IPS-11a (cell line): ENCODE data around the gene PAK1.
A peak's percentile ranks its signal among the peaks of the same experiment; 100 is the strongest.

Experiments
- H3K4me3 ChIP-seq: one replicate; pipeline ENCODE4 v1.5.1; 2013; ENCODE audit warnings: low read depth, low read length, control low read depth

PAK1 gene

GRCh38 chr11:77438487-77438886 lies 35.4 kb downstream of the PAK1 start:
- H3K4me3 ChIP-seq: no peak overlapping the region

DNA sequence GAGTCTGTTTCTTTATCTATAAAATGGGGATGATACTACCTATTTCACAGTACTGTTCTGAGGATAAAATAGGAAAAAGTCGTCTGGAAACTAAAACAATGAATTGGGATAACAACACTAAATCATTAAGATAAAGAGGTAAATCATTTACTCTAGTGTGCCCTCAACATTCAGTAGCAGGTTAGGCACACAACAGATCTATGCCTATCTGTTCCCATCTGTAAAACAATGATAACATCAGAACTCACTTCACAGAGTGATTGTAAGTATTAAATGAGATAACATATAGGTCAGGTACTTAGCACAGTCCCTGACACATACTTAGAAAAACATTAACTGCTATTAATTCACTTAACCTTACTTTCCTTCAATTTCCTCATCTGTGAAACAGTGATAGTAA lies 36.9 kb downstream of the PAK1 start:
- no peak overlapping the region for H3K4me3 ChIP-seq

GRCh38 chr11:77436506-77436905 lies 37.4 kb downstream of the PAK1 start:
- H3K4me3 ChIP-seq: no peak overlapping the region

- no peak overlapping the region for H3K4me3 ChIP-seq
Measured at GRCh38 chr11:77435972-77436371, 37.9 kb downstream of the PAK1 start.

GRCh38 chr11:77431813-77432212 lies 42.1 kb downstream of the PAK1 start:
- H3K4me3 ChIP-seq: no peak overlapping the region

DNA sequence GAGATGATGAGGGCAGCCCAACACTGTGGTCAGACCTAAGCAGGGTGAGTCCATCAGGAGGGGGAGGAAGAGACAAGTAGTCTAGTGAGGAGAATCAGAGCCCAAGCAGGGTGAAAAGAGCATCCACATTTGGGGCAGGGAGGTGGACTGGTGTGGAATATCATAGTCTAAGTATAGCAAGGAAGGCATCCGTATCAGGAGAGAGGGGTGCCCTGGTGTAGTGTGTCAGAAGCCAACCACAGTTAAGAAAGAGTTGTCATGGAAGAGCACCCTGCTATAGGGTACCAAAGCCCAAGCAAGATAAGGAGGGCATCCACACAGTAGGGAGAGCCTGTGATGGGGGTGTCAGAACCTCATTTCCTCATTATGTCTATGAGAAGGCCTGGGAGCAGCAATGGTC lies 45.3 kb downstream of the PAK1 start:
- H3K4me3 ChIP-seq: no peak overlapping the region

GRCh38 chr11:77425346-77425745 lies 48.5 kb downstream of the PAK1 start:
- H3K4me3 ChIP-seq: no peak overlapping the region

GRCh38 chr11:77424644-77425043 lies 49.2 kb downstream of the PAK1 start:
- H3K4me3 ChIP-seq: no peak overlapping the region

GRCh38 chr11:77423624-77424023 lies 50.3 kb downstream of the PAK1 start:
- no peak overlapping the region for H3K4me3 ChIP-seq

DNA sequence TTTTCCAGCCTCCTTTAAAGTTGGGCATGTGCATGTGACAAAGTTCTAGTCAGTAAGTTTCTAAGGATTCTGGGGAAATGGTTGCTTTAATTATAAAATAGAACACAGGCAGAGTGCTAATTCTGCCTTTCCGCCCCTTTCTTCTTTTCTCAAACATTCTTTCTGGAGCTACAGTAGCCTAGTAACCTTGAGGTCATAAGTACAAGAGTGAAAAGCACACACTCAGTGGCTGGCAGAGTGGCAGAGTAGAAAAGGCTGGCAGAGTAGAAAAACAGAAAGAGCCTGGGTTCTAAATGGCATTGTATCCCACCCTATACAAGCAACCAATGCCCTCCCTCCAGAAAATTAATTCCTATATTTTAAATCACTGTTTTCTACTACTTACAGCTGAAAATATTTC lies 51.2 kb downstream of the PAK1 start:
- no peak overlapping the region for H3K4me3 ChIP-seq

DNA sequence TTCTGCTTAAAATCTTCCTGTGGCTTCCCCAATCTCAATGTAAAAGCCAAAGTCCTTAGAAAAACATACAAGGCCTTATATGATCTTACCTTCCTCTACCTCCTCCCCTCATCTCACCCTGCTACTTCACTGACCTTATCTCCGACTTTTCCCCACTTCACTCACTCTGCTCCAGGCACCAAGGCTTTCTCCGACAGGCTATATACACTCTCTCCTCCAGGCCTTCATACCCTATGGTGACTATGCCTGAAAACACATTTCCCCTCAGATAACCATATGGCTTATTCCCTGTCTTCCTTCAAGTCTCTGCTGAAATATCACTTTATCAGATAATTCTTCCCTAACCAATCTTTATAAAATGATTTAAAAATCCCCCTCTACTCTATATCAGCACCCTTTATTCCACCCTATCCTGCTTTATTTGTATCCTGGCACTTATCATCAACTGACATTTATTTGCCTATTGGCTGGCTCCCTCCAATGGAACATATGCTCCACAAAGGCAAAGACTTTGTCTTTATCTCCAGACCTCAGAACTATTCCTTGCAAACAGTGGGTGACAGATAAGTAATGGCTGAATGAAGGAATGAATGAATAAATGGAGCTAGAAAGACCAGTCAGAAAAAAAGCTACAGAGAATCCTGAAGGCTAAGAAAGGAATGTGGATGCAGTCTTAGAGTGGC lies 52.7 kb downstream of the PAK1 start:
- no peak overlapping the region for H3K4me3 ChIP-seq

DNA sequence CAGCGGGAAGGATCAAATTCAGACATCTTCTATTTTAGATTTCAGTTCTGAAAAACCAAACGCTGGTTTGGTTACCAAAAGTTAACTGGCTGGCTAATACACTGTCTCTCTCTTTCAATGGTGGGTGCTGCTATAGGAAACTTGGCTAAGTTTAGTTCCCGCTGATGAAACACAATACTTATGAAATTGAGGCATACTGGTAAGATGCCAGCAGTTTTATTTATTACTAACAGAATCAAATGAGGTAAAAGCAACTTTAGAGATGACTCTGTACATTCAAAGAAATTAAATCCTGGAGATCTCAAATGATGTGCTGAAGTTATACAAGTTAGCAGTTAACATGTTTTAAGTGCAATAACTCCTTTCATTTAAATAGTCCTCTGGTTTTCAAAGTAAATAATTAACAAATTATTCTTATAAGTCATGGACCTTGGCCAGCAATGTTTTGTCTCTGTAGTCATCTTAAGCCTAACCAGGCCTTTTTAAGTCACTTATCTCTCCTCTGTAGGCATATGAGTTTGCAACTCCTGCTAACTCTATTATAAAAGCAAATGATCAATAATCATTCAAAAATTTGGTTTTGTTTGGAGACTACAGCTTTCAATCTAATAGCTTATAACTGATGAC lies 54.8 kb downstream of the PAK1 start:
- no peak overlapping the region for H3K4me3 ChIP-seq

DNA sequence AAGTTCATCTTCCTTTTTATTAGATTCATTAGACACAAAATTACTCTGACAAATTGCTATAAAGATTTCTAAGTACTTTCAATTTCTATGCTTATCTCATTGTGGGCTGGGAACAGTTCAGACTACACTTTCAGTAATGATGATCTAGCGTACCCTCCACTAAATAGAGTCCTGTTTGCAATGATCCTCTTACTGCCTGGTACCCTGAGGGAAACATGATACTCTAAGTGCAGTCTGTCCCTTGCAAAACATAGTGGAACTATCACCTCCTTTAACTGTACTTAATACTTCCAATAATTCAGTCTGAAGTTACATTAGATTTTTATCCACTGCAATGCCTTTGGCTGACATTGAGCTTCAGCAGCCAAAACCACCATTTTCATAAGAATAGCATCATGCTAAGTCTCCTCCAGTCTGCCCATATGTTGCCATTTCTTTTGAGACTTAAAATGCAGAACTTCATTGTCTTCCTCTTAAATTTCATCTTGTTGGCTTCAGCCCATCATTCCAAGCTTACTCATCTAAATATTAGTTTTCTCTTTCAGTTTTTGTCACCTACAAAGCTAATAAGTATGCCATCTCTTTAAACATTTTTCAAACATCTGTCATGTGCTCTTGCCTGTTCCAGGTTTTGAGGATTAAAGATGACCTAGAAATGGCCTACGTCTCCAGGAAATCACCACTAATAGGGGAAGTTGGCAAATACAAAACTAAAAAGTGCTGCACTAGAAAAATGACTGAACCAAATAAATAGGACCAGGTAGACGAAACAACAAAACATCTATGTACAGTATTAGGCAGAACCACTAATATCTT lies 55.5 kb downstream of the PAK1 start:
- no peak overlapping the region for H3K4me3 ChIP-seq

- no peak overlapping the region for H3K4me3 ChIP-seq
Measured at GRCh38 chr11:77416357-77416756, 57.5 kb downstream of the PAK1 start.

- H3K4me3 ChIP-seq: no peak overlapping the region
Measured at GRCh38 chr11:77413850-77414460, 59.9 kb downstream of the PAK1 start.

DNA sequence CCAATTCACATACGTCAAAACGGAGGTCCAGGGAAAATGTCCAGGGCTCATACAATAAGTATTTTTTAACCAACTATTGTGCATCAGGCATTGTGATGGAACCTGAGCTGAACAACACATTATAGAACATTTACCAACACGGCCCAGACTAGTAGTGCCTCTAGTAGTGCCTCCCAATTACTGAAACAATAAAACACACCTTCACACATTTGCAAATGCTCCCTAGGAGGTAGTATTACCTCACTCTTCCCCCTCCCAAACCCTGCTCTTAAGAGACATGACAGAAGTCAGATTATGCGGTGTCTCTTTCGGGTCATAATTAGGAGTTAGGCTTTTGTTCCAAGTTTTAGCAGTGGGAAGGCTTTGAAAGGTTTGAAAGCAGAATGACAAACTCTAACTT lies 61.1 kb downstream of the PAK1 start:
- H3K4me3 ChIP-seq: no peak overlapping the region

DNA sequence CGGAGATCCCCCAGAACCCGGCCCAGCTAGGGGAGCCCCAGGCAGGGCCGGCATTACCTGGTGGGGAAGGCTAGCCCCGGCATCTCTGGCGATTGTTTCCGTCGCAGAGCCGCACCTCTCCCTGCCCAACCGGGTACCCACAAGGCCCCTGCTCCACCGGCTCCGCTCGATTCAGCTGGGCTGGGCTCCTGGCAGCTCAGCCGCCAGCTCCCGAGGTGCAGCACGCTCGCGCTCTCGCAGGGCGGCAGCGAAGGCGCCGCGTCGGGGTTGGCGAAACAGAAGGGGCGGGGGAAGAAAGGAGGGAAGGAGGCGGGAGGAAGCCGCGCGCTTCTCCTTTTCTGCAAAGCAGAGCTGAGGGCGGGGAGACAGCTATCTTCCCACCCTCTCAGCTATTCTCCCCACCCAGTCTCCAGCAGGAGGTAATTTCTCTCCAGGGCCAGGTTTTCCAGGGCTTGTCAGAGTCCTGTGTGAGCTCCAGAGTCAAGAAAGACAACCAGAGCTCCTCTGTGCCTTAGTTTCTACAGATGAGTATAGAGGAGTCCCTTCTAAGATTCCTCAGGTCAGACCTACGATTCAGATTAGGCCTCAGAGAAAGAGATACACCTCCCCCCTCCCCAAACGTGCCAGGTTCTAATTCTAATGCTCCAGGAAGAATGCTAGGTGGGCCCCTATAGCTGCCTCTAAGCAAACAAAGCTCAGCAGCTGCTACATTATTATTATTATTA lies 62.0 kb downstream of the PAK1 start:
- peak overlapping the region; percentile 44 for H3K4me3 ChIP-seq

DNA sequence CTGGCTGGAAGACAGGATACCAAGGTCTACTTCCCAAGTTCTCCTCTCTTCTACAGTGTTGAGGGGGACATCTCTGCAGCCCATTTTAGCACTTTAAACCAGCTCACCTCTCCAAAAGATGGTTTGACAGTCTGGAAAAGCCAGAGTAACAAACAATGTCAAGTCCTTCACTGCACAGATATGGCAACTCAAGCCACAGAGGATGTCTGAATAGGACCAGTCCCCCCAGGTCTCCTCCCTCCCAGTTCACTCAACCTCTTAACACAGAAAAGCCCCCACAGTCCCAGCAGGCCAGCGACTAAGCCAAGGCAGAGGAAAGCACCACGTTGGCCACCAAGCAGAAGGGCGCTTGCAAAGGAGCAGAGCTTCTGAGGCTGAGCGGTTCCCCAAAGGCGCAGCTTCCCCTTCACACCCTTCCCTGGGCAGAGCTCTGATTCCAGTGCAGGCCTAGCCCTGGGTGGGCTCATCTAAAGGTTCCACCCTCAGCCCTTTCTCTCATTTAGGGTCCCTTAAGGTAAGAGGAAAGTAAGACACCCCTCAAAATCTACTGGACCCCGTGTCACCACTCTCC lies 62.7 kb downstream of the PAK1 start:
- peak overlapping the region; percentile 44 for H3K4me3 ChIP-seq

- H3K4me3 ChIP-seq: no peak overlapping the region
Measured at GRCh38 chr11:77410076-77410827, 63.6 kb downstream of the PAK1 start.

GRCh38 chr11:77409046-77409445 lies 64.8 kb downstream of the PAK1 start:
- H3K4me3 ChIP-seq: no peak overlapping the region
